Loucy (cell line): ENCODE data around the gene FBLIM1.

Experiments
- H2AFZ ChIP-seq: fragments of 200-600 bp; sonication (generic); 2 replicates; pipeline ENCODE4 v1.6.0; 2016; ENCODE audit warnings: antibody characterized with exemption, mild to moderate bottlenecking, low read length, moderate library complexity
- H3F3A ChIP-seq: fragments of 200-600 bp; 2 replicates; pipeline ENCODE4 v1.6.0; 2016; ENCODE audit warnings: antibody characterized with exemption, low read depth, mild to moderate bottlenecking
- H3K27me3 ChIP-seq: fragments of 200-600 bp; sonication (generic); 2 replicates; pipeline ENCODE4 v1.6.1; 2014; ENCODE audit warnings: low read length, mild to moderate bottlenecking; ENCODE audit not compliant: insufficient read depth, poor library complexity, severe bottlenecking
- H3K36me3 ChIP-seq: fragments of 200-600 bp; sonication (generic); 2 replicates; pipeline ENCODE4 v1.6.1; 2016; ENCODE audit warnings: low read length; ENCODE audit not compliant: insufficient read depth
- H3K4me1 ChIP-seq: fragments of 200-600 bp; sonication (generic); 2 replicates; pipeline ENCODE4 v1.5.1; 2014; ENCODE audit warnings: low read length, mild to moderate bottlenecking; ENCODE audit not compliant: insufficient read depth, poor library complexity, severe bottlenecking
- H3K4me2 ChIP-seq: fragments of 200-600 bp; sonication (generic); 2 replicates; pipeline ENCODE4 v1.6.0; 2014; ENCODE audit warnings: antibody characterized with exemption, low read length, low read depth, mild to moderate bottlenecking; ENCODE audit not compliant: poor library complexity, severe bottlenecking
- H3K4me3 ChIP-seq: fragments of 200-600 bp; sonication (generic); 2 replicates; pipeline ENCODE4 v1.5.1; 2014; ENCODE audit warnings: low read length, mild to moderate bottlenecking, mixed read lengths; ENCODE audit not compliant: poor library complexity, severe bottlenecking
- H3K79me2 ChIP-seq: fragments of 200-600 bp; sonication (generic); 2 replicates; pipeline ENCODE4 v1.6.1; 2014; ENCODE audit warnings: low read length; ENCODE audit not compliant: insufficient read depth
- H3K9ac ChIP-seq: fragments of 200-600 bp; sonication (generic); 2 replicates; pipeline ENCODE4 v1.6.0; 2014; ENCODE audit warnings: mild to moderate bottlenecking, low read depth, low read length, moderate library complexity; ENCODE audit not compliant: poor library complexity, severe bottlenecking
- H3K9me2 ChIP-seq: fragments of 200-600 bp; sonication (generic); replicated peaks from 2 replicates; pipeline ENCODE4 v1.6.1; 2016; ENCODE audit warnings: low read depth, low read length, mixed read lengths
- H3K9me3 ChIP-seq: fragments of 200-600 bp; sonication (generic); 2 replicates; pipeline ENCODE4 v1.6.1; 2014; ENCODE audit warnings: mild to moderate bottlenecking, antibody characterized with exemption, low read length, low read depth; ENCODE audit not compliant: insufficient read depth
- H4K20me1 ChIP-seq: fragments of 200-600 bp; sonication (generic); 2 replicates; pipeline ENCODE4 v1.6.0; 2014; ENCODE audit warnings: antibody characterized with exemption, low read length, mild to moderate bottlenecking; ENCODE audit not compliant: insufficient read depth, poor library complexity, severe bottlenecking
- EZH2phosphoT487 ChIP-seq: fragments of 200-600 bp; IDR thresholded peaks from 2 replicates; pipeline ENCODE4 v1.6.1; 2018; ENCODE audit warnings: antibody characterized with exemption, mild to moderate bottlenecking, moderate library complexity, borderline replicate concordance
- TF ChIP-seq, protein P1 (sequence below): fragments of 200-600 bp; sonication (generic); conservative IDR thresholded peaks from 2 replicates; pipeline ENCODE4 v1.5.1; 2014; ENCODE audit warnings: mild to moderate bottlenecking, antibody characterized with exemption, low read length

The FBLIM1 gene

GRCh38 chr1:15730936-15731335 is 27.7 kb upstream of the FBLIM1 start:
- H3K36me3 ChIP-seq, result peaks cover 45% of the 10 kb centered on the region; the same call in 1 of the 2 replicates
- H3K27me3 ChIP-seq, result no peaks in the 10 kb centered on the region
- no peaks in the 10 kb centered on the region for H4K20me1 ChIP-seq
- H3K9me3 ChIP-seq, result no peaks in the 10 kb centered on the region
- H3K4me2 ChIP-seq, result no peak overlapping the region
- H3F3A ChIP-seq, result no peaks in the 10 kb centered on the region
- H3K4me1 ChIP-seq, result no peaks in the 10 kb centered on the region
- H3K4me3 ChIP-seq, result no peak overlapping the region
- no peak overlapping the region for H3K9ac ChIP-seq
- TF ChIP-seq, protein P1, sequence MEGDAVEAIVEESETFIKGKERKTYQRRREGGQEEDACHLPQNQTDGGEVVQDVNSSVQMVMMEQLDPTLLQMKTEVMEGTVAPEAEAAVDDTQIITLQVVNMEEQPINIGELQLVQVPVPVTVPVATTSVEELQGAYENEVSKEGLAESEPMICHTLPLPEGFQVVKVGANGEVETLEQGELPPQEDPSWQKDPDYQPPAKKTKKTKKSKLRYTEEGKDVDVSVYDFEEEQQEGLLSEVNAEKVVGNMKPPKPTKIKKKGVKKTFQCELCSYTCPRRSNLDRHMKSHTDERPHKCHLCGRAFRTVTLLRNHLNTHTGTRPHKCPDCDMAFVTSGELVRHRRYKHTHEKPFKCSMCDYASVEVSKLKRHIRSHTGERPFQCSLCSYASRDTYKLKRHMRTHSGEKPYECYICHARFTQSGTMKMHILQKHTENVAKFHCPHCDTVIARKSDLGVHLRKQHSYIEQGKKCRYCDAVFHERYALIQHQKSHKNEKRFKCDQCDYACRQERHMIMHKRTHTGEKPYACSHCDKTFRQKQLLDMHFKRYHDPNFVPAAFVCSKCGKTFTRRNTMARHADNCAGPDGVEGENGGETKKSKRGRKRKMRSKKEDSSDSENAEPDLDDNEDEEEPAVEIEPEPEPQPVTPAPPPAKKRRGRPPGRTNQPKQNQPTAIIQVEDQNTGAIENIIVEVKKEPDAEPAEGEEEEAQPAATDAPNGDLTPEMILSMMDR, result no peak
- TF ChIP-seq EZH2phosphoT487, result no peak
- H3K79me2 ChIP-seq, result no peaks in the 10 kb centered on the region
- no peaks in the 10 kb centered on the region for H3K9me2 ChIP-seq
- no peak overlapping the region for H2AFZ ChIP-seq

- Histone ChIP-seq H3K9me3 (no peaks in the 10 kb centered on the region), H3F3A (no peaks in the 10 kb centered on the region), H4K20me1 (no peaks in the 10 kb centered on the region), H3K79me2 (no peaks in the 10 kb centered on the region), H3K4me3 (no peak overlapping the region), H2AFZ (no peak overlapping the region), H3K36me3 (peaks cover 35% of the 10 kb centered on the region; the same call in 1 of the 2 replicates), H3K9ac (no peak overlapping the region), H3K9me2 (no peaks in the 10 kb centered on the region), H3K4me1 (no peaks in the 10 kb centered on the region), H3K27me3 (no peaks in the 10 kb centered on the region), H3K4me2 (no peak overlapping the region)
- TF ChIP-seq, protein P1, result no peak
- TF ChIP-seq EZH2phosphoT487, result no peak
Measured at GRCh38 chr1:15731735-15732685, 26.6 kb upstream of the FBLIM1 start.

DNA sequence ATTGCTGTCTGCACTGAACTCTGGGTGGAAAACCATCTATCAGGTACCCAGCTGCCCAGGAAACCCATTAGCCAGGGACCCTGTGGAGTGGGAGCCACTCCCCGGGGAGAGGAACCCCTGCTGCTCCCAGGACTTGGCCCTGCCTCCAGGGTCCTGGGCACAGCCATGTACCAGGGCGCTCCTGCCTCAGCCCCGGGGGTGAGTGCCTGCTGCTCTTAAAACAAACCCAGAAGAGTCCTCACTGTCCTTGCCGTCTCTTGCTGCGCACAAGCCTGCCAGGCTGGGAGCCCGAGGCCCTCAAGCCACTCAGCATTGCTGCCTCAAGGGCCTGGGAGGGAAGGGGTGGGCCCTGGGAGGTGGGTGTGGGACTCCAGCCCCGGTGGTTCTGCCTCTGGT is 25.9 kb upstream of the FBLIM1 start:
- no peaks in the 10 kb centered on the region for H3K4me1 ChIP-seq
- TF ChIP-seq, protein P1, result no peak
- TF ChIP-seq EZH2phosphoT487, result no peak

More for the DNA sequence above, 25.9 kb upstream of the FBLIM1 start:
- Histone ChIP-seq H3K9me2 (no peaks in the 10 kb centered on the region), H3K9ac (no peak overlapping the region), H3K4me2 (no peak overlapping the region), H4K20me1 (no peaks in the 10 kb centered on the region), H3F3A (no peaks in the 10 kb centered on the region), H3K27me3 (no peaks in the 10 kb centered on the region), H2AFZ (no peak overlapping the region), H3K4me3 (no peak overlapping the region), H3K79me2 (no peaks in the 10 kb centered on the region), H3K36me3 (peaks cover 28% of the 10 kb centered on the region; the same call in 1 of the 2 replicates), H3K9me3 (no peaks in the 10 kb centered on the region)
